ENCODE data around the gene PTGES2. TPM values are rescaled to one million over a fixed set of nuclear protein-coding genes. Genes with fewer than 3 reads are reported as not detected.

The PTGES2 gene
- total and polyA plus RNA-seq, 2 of the 13 experiments (the other 11 are each of a cell fraction or from before 2014, with no cell fraction given), result 63.7 to 79.8 TPM

GRCh38 chr9:128102861-128103588, 24.5 kb downstream of the PTGES2 start (continued):
- TF ChIP-seq ZNF75D (CRISPR knock-in tag; IDR thresholded peaks at IDR 0.05; ENCODE audit: borderline replicate concordance) (no peak), ZNF660 (CRISPR knock-in tag; IDR thresholded peaks at IDR 0.05; ENCODE audit: borderline replicate concordance, low read depth) (no peak), GATAD1 (CRISPR knock-in tag; IDR thresholded peaks at IDR 0.05) (peak; percentile 77), KAT7 (CRISPR knock-in tag; IDR thresholded peaks at IDR 0.05; ENCODE audit: borderline replicate concordance) (peak; percentile 78; the same call in 1 of the 2 replicates), ZNF232 (CRISPR knock-in tag; IDR thresholded peaks at IDR 0.05; ENCODE audit: borderline replicate concordance) (peak; percentile 88), ZNF691 (CRISPR knock-in tag; IDR thresholded peaks at IDR 0.05; ENCODE audit: borderline replicate concordance, low read depth) (peak; percentile 95), GPN1 (CRISPR knock-in tag; IDR thresholded peaks at IDR 0.05; ENCODE audit: borderline replicate concordance) (no peak), ZNF24 (IDR thresholded peaks at IDR 0.05) (no peak), ZNF775 (CRISPR knock-in tag; IDR thresholded peaks at IDR 0.05; ENCODE audit: borderline replicate concordance) (peak; percentile 91; the same call in 1 of the 2 replicates), KLF6 (CRISPR knock-in tag; IDR thresholded peaks at IDR 0.05) (peak; percentile 79; the same call in 1 of the 2 replicates), RNF2 (conservative IDR thresholded peaks at IDR 0.05; ENCODE audit: low read depth) (peak; percentile 74), SNAI1 (CRISPR knock-in tag; IDR thresholded peaks at IDR 0.05; ENCODE audit: borderline replicate concordance) (0 out of 2 replicates have a peak, but pooled peaks have one; percentile 79), MXI1 (IDR thresholded peaks at IDR 0.05; ENCODE audit: borderline replicate concordance, low read depth, low read length) (peak; percentile 95; the same call in 2 of the 3 replicates)
- TF ChIP-seq, protein P1, sequence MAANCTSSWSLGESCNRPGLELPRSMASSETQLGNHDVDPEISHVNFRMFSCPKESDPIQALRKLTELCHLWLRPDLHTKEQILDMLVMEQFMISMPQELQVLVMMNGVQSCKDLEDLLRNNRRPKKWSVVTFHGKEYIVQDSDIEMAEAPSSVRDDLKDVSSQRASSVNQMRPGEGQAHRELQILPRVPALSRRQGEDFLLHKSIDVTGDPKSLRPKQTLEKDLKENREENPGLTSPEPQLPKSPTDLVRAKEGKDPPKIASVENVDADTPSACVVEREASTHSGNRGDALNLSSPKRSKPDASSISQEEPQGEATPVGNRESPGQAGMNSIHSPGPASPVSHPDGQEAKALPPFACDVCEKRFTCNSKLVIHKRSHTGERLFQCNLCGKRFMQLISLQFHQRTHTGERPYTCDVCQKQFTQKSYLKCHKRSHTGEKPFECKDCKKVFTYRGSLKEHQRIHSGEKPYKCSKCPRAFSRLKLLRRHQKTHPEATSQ (CRISPR knock-in tag; IDR thresholded peaks at IDR 0.05; ENCODE audit: borderline replicate concordance), result no peak
- TF ChIP-seq, protein P2, sequence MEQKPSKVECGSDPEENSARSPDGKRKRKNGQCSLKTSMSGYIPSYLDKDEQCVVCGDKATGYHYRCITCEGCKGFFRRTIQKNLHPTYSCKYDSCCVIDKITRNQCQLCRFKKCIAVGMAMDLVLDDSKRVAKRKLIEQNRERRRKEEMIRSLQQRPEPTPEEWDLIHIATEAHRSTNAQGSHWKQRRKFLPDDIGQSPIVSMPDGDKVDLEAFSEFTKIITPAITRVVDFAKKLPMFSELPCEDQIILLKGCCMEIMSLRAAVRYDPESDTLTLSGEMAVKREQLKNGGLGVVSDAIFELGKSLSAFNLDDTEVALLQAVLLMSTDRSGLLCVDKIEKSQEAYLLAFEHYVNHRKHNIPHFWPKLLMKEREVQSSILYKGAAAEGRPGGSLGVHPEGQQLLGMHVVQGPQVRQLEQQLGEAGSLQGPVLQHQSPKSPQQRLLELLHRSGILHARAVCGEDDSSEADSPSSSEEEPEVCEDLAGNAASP (CRISPR knock-in tag; IDR thresholded peaks at IDR 0.05; ENCODE audit: borderline replicate concordance), result peak; percentile 98
- TF ChIP-seq, protein P3, sequence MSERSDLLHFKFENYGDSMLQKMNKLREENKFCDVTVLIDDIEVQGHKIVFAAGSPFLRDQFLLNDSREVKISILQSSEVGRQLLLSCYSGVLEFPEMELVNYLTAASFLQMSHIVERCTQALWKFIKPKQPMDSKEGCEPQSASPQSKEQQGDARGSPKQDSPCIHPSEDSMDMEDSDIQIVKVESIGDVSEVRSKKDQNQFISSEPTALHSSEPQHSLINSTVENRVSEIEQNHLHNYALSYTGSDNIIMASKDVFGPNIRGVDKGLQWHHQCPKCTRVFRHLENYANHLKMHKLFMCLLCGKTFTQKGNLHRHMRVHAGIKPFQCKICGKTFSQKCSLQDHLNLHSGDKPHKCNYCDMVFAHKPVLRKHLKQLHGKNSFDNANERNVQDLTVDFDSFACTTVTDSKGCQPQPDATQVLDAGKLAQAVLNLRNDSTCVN (CRISPR knock-in tag; IDR thresholded peaks at IDR 0.05; ENCODE audit: borderline replicate concordance), result peak; percentile 91
- TF ChIP-seq, protein P4, sequence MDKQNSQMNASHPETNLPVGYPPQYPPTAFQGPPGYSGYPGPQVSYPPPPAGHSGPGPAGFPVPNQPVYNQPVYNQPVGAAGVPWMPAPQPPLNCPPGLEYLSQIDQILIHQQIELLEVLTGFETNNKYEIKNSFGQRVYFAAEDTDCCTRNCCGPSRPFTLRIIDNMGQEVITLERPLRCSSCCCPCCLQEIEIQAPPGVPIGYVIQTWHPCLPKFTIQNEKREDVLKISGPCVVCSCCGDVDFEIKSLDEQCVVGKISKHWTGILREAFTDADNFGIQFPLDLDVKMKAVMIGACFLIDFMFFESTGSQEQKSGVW (CRISPR knock-in tag; IDR thresholded peaks at IDR 0.05; ENCODE audit: borderline replicate concordance), result no peak
- TF ChIP-seq, protein P5, sequence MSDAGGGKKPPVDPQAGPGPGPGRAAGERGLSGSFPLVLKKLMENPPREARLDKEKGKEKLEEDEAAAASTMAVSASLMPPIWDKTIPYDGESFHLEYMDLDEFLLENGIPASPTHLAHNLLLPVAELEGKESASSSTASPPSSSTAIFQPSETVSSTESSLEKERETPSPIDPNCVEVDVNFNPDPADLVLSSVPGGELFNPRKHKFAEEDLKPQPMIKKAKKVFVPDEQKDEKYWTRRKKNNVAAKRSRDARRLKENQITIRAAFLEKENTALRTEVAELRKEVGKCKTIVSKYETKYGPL (CRISPR knock-in tag; IDR thresholded peaks at IDR 0.05), result peak; percentile 99
- TF ChIP-seq, protein P6, sequence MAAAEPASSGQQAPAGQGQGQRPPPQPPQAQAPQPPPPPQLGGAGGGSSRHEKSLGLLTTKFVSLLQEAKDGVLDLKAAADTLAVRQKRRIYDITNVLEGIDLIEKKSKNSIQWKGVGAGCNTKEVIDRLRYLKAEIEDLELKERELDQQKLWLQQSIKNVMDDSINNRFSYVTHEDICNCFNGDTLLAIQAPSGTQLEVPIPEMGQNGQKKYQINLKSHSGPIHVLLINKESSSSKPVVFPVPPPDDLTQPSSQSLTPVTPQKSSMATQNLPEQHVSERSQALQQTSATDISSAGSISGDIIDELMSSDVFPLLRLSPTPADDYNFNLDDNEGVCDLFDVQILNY (CRISPR knock-in tag; conservative IDR thresholded peaks at IDR 0.05), result no peak
